TTC549 (cell line): ENCODE results near the gene CHMP4B.

Experiments
- FAIRE-seq: peaks from 2 replicates; lab custom pipeline; 2012; peaks lifted over from hg19 to GRCh38; lab: Jason Lieb, UNC

Gene CHMP4B

DNA sequence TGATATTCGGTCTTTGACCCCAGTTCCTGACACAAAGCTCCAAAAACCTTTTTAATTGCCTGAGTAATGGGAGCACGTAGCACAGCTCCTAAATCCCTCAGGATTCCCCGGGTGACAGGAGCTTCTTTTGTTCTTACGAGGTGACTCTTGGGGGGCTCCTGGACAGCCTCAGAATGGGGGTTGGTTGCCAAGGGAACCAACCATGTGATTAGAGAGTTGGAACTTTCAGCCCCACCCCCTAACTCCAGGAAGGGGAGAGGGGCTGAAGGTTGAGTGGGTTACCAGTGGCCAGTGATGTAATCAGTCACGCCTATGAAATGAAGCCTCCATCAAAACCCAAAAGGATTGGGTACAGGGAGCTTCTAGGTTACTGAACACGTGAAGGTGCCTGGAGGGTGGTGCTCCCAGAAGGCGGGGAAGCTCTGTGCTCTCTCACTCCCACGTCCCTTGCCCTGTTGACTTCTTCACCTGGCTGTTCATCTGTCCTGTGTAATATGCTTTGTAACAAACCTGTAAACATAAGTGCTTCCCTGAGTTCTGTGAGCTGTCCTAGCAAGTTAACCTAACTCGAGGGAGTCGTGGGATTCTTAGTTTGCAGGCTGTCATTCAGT, 89.5 kb downstream of the CHMP4B start:
- no peak for FAIRE-seq

DNA sequence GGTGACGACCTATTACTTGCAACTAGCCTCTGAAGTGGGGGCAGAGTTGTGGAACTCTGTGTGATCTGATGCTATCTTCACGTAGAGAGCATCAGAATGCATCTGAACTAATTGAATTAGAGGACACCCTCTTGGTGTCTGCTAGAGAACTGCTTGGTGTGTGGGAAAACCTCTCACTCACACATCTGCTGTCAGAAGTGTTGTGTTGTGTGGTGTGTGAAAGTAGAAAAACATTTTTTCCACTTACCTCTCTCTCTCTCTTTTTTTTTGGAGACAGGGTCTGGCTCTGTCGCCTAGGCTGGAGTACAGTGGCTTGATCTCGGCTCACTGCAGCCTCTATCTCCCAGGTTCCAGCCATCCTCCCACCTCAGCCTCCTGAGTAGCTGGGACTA, 90.0 kb downstream of the CHMP4B start:
- no peak for FAIRE-seq

DNA sequence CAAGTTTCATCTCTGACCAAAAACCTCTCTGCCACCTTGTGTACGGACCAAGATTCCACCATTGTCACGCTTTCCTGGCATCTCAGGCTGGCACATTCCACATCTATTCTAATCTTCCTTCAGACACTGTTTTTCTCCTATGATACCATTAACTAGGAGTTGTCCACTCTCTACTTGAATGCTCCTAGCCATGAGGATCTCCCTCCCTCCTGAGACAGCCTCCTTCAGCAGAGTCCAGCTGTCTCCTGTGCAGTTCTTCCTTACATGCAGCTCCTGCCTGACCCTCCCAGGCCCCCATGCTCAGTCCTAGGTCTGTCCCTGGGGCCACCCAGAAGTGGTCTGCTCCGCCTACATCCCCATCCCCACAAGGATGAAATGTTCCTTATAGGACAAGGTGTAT, 90.9 kb downstream of the CHMP4B start:
- FAIRE-seq = no peak
